ES-I3 (cell line): ENCODE data around the gene COA8.

Experiments
- H3K36me3 ChIP-seq: 2 replicates; pipeline ENCODE4 v1.6.1; 2013; ENCODE audit warnings: mild to moderate bottlenecking, low read length, control low read depth, moderate library complexity; ENCODE audit not compliant: insufficient read depth
- H3K4me1 ChIP-seq: 2 replicates; pipeline ENCODE4 v1.6.1; 2013; ENCODE audit warnings: mild to moderate bottlenecking, control low read depth, low read length; ENCODE audit not compliant: insufficient read depth
- H3K9ac ChIP-seq: 2 replicates; pipeline ENCODE4 v1.6.1; 2013; ENCODE audit warnings: low read depth, mild to moderate bottlenecking, low read length, moderate library complexity
- H3K9me3 ChIP-seq: 2 replicates; pipeline ENCODE4 v1.6.1; 2013; ENCODE audit warnings: mild to moderate bottlenecking, low read length, moderate library complexity; ENCODE audit not compliant: control insufficient read depth, insufficient read depth

Gene COA8

DNA sequence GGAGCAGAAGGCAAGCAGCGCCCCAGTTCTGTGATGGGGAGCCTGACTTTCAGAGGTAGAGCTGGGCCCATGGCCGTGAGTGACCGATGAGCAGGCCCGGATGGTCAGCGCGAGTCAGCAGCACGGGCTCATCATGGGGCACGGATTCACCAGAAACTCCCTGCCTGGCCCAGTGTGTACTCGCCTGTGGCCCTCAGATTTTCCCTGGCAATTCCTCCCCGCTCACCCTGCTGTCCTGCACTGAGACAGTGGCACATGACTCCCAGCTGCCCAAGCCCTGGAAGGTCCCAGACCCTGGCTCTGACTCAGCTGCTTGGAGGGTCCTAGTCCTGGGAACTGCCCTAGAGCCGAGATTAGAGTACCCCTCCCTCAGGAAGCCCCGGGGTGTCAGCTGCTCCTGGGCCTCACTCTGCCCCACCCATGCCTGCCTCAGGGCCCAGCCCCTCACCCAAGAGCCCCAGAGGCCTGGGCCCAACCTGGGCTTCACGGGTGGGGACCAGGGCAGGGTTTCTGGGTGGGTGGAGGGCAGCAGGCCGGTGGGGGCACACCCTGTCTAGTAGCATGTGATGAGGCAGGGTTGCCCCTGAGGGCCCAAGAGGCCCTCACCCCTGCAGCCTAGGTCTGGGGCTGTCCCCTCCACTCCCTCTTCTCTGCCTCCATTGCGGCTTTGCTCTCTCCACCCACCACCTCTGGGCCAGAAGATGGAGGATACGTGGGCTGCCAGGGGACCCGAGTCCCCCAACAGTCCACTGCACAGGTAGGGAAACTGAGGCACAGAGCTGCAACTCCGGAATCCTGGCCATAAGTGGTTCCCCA is 25.4 kb upstream of the COA8 start:
- peaks cover 13% of the 10 kb centered on the region; the same call in 1 of the 2 replicates for H3K4me1 ChIP-seq
- H3K36me3 ChIP-seq = no peaks in the 10 kb centered on the region
- H3K9me3 ChIP-seq = no peaks in the 10 kb centered on the region
- no peak overlapping the region for H3K9ac ChIP-seq

DNA sequence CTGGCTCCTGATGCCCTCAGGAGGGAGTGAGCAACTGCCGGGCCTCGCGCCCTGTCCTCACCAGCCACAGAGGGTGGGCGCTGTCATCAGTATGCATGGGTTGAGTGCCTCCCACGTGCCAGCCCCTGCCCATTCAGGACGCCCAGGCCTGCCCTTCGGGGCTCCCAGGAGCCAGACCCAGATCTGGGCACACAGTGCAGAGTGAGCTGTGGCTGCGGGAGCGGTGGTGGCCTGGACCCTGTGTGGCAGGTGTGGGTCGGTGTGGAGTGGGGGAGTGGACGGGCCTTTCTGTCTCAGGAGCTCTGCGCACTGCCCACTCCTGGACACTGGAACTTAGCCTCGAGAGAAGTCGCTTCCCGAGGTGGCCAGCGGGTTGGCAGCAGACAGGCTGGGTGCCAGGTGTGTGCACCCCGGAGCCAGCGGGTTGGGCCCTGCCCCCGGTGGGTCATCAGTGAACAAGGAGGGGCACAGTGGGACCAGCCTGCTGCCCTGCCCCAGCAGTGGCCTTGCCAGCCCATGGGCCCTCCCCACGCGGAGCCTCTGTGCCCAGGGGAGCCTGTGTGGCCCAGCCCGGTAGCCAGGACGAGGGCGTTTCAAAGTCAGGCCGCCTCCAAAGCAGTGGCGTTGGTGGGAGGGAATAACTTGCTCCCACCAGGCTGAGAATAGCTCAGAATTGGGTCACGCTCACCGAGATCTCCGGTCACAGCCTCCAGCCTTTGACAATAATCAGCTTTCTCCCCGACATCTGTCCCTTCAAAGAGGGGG is 24.3 kb upstream of the COA8 start:
- Histone ChIP-seq H3K4me1 (peaks cover 22% of the 10 kb centered on the region; the same call in 1 of the 2 replicates), H3K9me3 (no peaks in the 10 kb centered on the region), H3K9ac (no peak overlapping the region), H3K36me3 (no peaks in the 10 kb centered on the region)

DNA sequence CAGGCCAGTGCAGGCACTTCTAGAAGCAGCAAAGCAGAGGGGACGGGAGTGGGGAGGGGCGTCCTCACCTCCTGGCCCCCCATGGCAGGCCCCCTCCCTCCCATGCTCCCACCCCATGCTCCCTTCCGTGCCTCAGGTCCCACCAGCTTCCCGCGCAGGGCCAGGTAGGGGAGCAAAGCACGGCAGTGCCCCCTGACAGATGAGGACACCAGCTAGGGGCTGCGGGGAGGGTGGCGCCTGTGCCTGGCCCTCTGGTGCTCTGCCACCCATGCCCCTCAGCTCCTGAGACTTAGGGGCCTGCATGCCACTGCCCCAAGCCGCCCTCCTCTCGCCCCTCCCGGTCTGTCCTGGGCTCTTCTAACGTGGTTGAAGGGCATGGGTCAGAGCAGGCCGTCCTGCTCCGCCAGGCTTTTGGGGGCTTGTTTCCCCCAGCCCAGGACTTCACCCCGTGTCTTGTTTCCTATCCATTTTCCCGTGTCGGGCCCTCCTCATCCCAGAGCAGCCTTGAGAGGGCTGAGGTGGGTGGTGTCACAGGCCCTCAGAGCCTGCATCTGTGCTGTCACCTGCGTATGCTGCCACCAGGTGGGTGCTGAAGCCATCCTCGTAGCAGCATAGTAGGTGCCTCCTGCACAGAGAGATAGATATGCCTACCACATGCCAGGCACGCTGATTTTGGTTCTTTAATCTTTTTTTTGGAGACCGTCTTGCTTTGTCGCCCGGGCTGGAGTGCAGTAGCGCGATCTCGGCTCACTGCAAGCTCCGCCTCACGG is 23.5 kb upstream of the COA8 start:
- H3K36me3 ChIP-seq = no peaks in the 10 kb centered on the region
- H3K4me1 ChIP-seq = peaks cover 28% of the 10 kb centered on the region; the same call in 1 of the 2 replicates
- no peaks in the 10 kb centered on the region for H3K9me3 ChIP-seq
- H3K9ac ChIP-seq = no peak overlapping the region

DNA sequence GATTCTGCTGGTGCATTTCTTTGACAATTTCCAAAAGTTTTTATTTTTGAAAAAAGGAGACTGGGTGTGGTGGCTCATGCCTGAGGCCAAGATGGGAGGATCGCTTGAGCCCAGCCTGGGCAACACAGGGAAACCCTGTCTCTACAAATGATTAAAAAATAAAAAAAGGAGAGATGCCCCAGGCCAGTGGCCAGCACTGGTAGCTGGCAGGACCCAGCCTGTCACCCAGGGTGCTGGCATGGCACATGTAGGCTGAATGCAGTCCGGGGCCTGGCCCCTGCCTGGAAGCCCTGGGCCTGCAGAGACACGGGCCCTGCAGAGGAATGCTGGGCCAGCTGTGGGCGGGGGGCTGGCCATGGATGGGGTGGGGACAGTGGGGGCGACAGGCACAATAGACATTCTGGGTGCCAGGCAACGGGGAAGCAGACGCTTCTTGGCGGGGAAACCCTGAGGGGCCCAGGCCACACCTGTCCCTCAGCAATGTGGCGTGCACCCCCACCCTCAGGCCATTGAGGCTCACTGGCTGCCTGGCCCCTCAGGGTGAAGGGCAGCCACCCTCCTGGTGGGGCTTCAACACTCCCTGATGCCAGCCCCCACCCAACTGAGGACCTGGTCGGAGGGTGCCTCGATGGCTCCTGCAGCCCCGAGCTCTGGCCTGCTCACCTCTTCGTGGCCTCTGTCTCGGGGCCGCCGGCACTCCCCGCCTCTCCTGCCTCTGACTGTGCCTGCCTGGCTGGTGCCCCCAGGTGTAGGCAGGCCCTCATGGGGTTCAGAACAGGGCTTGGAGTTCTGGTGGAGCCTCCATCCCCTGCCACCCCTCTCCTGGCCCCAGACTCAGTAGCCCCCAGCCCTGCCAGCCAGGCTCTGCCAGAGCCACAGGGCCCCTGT is 21.7 kb upstream of the COA8 start:
- Histone ChIP-seq H3K9me3 (no peaks in the 10 kb centered on the region), H3K36me3 (no peaks in the 10 kb centered on the region), H3K4me1 (peaks cover 33% of the 10 kb centered on the region; the same call in 1 of the 2 replicates), H3K9ac (no peak overlapping the region; the same call in 1 of the 2 replicates)

DNA sequence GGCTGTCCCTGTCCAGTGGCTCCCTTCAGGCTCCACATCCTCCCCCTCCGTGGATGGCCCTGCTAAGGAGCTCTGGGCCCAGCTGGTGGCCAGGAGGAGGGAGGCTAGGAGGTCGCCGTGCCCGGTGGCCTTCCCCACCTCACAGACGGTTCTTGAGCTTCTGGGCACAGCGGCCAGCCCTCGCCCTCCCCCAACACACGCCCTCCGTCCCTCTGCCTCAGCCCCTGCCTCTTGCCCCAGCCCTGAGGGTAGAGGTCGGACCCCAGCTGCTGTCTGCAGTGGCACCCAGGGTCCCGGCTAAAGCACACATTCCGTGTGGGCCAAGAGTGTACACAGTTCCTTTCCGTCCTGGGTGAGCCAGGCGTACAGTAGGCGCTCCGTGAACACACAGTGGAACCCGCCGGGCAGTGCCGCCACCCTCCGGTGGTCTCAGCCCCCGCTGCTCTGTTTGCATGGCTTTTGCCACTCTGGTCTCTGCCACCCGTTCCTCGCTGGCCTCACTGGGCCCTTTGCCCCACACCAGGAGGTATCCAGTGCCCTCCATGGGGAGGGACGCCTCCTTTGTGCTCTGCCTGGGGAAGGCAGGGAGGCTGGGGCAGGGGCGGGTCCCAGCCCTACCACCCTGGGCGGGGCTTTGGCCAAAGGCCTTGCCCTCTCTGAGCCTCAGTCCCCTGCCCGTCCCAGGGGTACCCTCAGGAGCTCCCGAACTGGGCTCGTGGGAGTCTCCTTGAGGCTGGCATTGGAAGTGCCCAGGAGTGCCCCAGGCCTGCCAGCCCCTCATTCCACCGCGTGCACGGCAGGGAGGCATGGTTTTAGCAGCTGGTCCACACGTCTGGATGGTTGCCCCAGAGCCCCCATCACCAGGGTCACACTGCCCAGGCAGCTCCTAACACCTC is 20.8 kb upstream of the COA8 start:
- Histone ChIP-seq H3K36me3 (no peaks in the 10 kb centered on the region), H3K4me1 (peaks cover 33% of the 10 kb centered on the region; the same call in 1 of the 2 replicates), H3K9ac (peak overlapping the region; percentile 52), H3K9me3 (no peaks in the 10 kb centered on the region)

- Histone ChIP-seq H3K36me3 (no peaks in the 10 kb centered on the region), H3K9ac (peak overlapping the region; percentile 52), H3K9me3 (no peaks in the 10 kb centered on the region), H3K4me1 (peaks cover 33% of the 10 kb centered on the region; the same call in 1 of the 2 replicates)
These were observed 20.1 kb upstream of the COA8 start for GRCh38 chr14:103542605-103543088.

- Histone ChIP-seq H3K4me1 (peaks cover 33% of the 10 kb centered on the region; the same call in 1 of the 2 replicates), H3K9ac (peak overlapping the region; percentile 26; the same call in 1 of the 2 replicates), H3K36me3 (no peaks in the 10 kb centered on the region), H3K9me3 (no peaks in the 10 kb centered on the region)
These were observed 19.6 kb upstream of the COA8 start for GRCh38 chr14:103543140-103543539.

GRCh38 chr14:103543721-103544387 is 18.9 kb upstream of the COA8 start:
- Histone ChIP-seq H3K9ac (no peak overlapping the region), H3K9me3 (no peaks in the 10 kb centered on the region), H3K4me1 (peaks cover 33% of the 10 kb centered on the region; the same call in 1 of the 2 replicates), H3K36me3 (no peaks in the 10 kb centered on the region)

DNA sequence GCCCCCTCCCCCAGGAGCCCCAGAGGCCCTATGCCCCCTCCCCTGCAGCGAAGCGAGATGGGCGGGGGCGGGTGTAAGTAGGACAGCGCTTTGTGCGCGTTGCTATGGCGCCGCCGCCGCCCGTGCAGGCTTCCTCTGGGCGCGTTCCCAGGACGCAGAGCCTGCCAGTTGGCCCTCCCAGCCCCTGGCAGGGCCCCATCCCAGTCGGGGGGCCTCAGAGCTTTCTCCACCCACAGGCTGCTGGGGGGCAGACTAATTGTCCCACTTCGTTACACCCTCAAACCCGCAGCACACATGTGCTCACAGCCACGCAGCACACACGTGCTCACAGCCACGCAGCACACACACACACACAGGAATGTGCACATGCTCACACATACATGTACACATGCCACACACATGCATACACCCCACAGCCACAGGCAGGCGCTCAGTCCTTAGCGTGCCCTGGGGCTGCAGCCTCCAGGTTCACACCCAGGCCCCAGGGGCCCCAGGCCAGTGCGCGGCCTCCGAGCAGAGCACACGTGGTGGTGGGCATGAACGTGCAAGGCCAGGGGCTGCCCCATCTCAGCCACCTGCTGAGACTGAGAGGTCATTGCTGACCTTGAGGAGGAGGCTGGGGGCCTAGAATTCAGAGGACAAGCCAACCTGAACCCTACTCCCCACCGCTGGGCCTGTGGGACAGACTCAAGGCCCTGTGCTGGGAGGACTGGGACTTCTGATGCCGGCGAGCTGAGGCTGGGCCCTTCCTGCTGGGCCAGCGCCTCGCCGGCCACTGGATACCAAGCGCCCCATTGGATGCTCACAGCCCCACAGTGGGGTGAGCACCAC is 18.2 kb upstream of the COA8 start:
- H3K4me1 ChIP-seq = peaks cover 33% of the 10 kb centered on the region; the same call in 1 of the 2 replicates
- H3K36me3 ChIP-seq = no peaks in the 10 kb centered on the region
- no peaks in the 10 kb centered on the region for H3K9me3 ChIP-seq
- H3K9ac ChIP-seq = no peak overlapping the region

DNA sequence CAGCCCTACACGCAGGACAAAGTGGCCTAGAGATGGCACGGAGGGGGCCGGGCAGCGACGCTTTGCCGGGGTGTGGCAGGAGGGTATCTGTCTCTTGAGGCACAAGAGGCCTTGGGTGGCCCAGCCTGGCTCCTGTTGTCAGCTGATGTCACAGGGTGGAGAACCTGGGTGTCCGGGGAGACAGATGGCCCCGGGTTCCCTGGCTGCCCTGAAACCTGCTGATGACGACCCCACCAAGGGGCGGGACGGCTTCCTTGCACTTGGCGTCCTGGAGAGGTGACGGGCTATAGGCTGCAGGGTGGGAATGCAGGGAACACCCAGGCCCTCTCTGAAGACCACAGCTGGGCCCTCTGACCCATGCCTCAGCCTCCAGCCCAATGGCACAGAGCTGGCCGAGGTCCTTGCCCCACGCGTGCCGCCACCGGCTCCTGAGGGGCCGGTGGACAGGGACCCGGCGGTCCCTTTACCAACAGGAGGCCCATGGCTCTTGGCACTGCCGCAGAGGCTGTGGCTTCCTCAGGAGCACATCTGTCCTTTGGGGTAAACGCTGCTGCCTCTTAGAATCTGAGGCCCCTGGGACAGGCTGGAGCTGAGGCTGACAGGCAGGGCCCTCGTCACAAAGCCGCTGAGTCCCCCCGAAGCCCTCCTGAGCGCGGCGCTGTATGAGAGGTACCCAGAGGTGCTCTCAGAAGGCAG is 17.4 kb upstream of the COA8 start:
- H3K9ac ChIP-seq = no peak overlapping the region
- peaks cover 33% of the 10 kb centered on the region; the same call in 1 of the 2 replicates for H3K4me1 ChIP-seq
- no peaks in the 10 kb centered on the region for H3K9me3 ChIP-seq
- no peaks in the 10 kb centered on the region for H3K36me3 ChIP-seq

DNA sequence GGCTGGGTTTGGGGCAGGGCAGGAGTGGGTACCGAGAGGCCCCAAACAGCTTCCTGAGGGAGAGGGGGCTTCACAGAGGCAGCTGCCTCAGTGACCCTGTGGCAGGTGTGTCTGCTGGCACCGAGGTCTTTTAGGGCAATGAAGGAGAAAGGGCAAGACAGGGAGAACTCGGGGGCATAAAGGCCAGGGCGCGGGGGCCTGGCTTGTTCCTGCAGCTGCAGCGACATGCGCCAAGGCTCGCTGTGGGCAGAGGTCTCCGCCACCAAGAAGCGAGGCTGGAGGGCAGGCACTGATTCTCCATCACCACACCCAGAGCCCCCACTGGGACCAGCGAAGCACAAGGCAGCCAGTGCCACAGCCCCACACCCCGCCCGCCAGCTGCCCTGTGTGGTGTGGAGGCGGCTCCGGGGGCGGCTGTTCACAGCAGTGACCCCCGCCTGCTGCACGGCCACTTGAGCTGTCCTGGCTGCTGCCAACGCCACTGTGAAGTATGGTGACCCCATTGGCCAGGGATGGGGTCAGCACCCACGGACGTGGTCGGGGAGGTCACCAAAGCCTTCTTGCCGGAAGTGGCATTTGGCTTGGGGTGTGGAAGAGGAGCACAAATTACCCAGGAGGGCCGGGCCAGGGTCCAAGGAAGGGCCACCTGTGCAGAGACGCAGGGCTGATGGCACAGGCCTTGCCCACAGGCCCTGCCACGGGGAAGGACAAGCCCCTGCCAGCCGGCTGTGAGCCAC is 16.7 kb upstream of the COA8 start:
- no peak overlapping the region for H3K9ac ChIP-seq
- H3K9me3 ChIP-seq = no peaks in the 10 kb centered on the region
- H3K36me3 ChIP-seq = no peaks in the 10 kb centered on the region
- peaks cover 33% of the 10 kb centered on the region; the same call in 1 of the 2 replicates for H3K4me1 ChIP-seq
